HL-60/S4 treated with retinoic acid at 250 ng/mL for 4 days and 3 days (cell line): Measurements from ENCODE around the gene E2F2.

Experiments used
- in situ Hi-C: fragments of 300-500 bp; cut with MboI; formaldehyde crosslinking; loops from 2 replicates; pipeline ENCODE4 v1.7.0; 2022; ENCODE audit warnings: low sequenced_read_pairs

E2F2 gene

DNA sequence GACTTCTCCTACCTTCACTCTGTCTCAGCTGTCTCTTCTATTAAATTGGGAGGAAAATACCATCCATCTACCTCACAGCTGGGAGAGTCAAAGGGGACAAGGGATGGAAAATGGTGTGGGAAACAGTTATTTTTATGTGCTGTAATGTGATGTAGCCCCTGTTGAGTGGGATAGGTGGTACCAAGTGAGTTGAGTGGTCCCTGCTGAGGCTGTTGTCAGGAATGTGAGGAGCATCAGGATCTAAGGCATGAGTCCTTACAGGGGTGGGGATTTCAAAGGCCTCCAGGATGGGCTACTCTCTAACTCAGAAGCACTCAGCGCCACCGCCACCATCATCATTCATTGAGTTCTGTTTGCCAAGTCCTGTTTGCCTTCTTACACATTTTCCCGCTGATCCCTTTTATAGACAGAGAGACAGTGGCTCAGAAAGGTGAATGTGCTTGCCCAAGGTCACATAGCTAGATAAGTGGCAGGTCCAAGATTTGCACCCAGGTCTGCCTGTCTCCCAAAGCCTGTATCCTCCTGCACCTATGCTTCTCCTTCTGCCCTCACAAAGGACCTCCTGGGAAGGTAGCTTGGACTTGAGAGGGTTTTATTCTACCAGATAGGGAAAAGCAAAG lies 32.8 kb upstream of the E2F2 start:
- in situ Hi-C loops: no loop called here

DNA sequence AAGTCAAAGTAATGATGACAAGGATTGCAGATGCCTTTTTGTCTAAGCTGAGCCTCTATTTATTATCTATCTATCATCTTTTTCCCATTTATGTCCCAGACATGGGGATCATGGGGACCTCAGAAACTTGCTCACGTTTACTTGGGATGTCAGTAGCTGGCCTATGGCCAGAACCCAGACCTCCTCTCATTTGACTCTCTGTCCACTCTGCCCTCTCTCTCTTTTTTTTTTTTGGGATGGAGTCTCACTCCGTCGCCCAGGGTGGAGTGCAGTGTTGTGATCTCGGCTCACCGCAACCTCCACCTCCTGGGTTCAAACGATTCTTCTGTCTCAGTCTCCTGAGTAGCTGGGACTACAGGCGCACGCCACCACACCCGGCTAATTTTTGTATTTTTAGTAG lies 32.0 kb upstream of the E2F2 start:
- in situ Hi-C loops: no loop called here

DNA sequence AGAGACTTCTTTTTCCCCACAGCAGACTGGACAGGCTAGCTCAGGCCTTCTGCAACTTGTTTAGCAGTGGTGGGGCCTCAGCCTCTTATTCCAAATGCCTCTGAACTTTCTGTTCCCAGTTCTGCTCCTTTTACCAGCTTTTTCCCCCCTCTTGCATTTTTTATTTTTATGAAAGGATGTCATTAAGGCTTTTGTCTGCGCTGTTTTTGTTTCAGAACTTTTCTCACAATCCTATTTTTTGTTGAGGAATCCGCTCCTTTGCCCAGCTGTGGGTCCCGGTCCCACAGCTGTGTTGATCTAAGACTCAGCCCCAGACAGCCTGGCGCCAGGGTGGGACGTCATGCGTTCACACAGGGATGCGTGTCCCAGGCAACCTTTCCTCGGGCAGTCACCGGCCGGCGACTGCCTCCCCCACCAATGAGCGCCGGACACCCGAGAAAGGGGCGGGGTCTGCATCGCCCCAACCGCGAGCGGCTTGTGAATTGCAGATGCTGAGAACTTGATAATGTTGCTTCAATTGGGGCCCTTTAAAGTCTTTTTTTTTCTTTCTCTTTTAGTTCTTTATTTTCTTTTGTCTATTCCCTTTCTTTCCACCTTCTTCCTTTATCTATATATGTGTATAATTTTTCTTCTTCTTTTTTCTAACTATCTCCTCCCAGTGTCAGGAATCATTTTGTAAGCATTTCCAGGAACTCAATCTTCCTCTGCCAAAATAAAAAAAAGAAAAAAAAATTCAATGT lies 31.3 kb upstream of the E2F2 start:
- in situ Hi-C loops: no loop called here

- in situ Hi-C loops: no loop called here
These were observed 30.7 kb upstream of the E2F2 start for GRCh38 chr1:23561813-23562100.

DNA sequence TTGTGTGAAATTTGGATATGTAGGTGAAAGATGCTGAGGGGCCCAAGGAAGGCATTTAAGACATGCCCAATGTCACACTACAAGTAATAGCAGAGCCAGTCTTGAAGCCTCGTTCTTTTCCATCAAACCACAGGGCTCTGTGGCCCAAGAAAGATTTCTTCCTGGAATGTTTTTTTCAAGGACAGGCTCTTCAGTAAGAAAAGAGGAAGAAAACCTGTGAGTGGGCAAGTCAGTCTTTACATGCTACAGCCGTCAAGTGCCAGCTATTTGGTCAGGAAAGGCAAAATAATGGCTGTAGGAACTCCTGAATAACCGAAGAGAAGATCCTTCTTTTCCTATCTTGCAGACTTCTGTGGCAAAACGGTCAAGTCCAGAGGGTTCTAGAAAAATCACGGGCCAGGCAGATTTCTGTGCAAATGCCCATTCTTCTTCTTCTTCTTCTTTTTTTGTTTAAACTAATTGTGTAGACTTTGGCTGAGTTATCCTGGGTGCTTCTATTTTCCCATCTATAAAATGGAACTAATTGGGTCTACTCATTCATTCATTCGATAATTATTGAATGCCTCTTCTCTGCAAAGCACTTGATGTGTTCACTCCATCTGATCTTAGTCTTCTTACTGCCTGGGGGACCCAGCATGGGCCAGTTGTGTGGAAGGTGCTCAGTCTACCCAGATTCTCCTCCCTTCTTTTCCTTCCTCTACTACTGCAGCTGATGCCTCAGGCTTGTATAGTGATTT lies 30.2 kb upstream of the E2F2 start:
- in situ Hi-C loops: no loop called here

GRCh38 chr1:23559985-23560741 lies 29.1 kb upstream of the E2F2 start:
- in situ Hi-C loops: no loop called here

DNA sequence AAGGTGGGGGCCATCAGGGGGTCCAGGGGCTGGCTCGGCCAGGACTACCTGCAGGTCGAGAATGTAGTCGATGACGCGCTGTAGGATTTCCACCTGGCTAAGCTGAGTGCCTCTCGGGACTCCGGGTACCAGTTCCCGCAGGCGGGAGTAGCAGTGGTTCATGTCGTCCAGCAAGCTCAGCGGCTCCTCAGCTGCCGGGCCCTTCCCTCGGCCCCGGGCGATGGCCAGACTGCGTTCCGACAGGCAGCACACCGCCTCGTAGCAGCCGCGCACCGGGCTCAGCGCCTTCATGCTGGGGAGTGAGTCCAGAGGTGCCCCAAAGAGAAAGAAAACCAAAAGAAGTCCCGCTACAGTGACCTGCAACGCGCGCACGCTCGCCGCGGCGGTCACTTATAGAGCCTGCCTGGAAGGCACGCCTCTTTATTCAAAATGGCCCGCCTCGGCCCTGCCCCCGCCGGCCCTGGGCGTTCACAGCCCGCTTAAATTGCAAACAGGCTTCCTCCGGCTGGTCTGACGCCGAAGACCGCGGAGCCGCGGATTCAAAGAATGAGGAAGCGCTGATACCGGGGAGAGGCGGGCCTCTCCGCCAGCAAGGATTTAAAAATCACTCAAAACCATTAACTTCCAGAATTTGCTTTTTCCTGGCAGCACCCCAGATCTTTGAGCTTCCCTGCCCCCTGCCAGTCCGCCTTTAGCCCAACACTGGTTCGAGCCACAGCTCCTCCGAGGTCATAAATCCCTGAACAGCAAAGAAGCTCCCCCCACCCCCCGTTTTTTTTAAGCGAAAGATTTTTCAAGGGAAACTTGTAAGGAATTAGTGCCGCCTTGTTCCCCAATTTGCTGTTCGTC lies 28.3 kb upstream of the E2F2 start, which contains the start of gene ID3:
ID3 (minus strand) TSS at position 366 of the 849 bp plus-strand sequence; CDS start at position 291, 75 bp downstream.
- in situ Hi-C loops: no loop called here

DNA sequence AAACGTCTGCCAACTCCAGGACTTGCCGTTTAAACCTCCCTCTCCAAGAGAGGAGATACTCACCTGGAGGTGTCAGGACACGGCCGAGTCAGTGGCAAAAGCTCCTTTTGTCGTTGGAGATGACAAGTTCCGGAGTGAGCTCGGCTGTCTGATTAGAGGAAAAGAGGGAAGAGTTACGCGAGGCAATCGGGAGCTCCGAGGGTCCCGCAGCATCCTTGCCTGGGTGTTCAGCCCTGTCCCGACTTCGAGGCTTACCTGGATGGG lies 27.8 kb upstream of the E2F2 start:
- in situ Hi-C loops: no loop called here

- in situ Hi-C loops: no loop called here
These were observed 27.3 kb upstream of the E2F2 start for GRCh38 chr1:23558140-23558871.

- in situ Hi-C loops: no loop called here
These were observed 26.6 kb upstream of the E2F2 start for GRCh38 chr1:23557471-23558124.

GRCh38 chr1:23556635-23557470 lies 25.8 kb upstream of the E2F2 start:
- in situ Hi-C loops: no loop called here

GRCh38 chr1:23555986-23556634 lies 25.1 kb upstream of the E2F2 start:
- in situ Hi-C loops: no loop called here

DNA sequence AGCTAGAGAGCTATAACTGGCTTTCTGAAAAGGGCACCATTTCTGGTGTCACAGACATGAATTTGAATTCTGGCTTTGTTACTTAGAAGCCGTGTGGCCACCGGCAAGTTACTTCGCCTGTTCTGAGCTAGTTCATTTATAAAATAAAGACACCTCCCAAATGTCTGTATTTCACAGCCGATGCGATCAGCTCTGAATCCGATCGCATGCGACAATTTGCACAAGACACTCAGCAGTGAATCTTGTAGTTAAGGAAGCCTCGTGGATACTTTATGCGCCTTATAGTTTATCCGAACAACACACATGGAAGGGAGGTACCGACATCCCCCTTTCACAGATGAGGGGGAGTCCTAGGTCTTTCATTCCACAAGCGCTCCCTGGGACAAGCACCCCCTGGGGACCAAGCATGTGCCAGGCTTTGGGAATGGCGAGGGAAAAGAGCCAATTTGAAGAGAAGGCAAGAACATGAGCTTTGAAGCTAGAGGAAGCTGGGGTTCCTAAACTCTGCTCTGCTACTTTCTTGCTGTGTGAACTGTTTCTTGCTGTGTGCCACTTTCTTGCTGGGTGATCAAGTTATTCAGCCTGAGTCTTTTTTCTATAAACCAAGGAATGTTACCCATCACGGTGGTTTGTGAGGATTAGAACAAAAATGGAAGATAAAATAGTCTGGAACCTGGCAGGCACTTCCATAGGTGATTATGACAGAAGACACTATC lies 24.4 kb upstream of the E2F2 start:
- in situ Hi-C loops: no loop called here

- in situ Hi-C loops: no loop called here
These were observed 23.6 kb upstream of the E2F2 start for GRCh38 chr1:23554481-23555269.

- in situ Hi-C loops: no loop called here
These were observed 23.1 kb upstream of the E2F2 start for GRCh38 chr1:23554127-23554480.

DNA sequence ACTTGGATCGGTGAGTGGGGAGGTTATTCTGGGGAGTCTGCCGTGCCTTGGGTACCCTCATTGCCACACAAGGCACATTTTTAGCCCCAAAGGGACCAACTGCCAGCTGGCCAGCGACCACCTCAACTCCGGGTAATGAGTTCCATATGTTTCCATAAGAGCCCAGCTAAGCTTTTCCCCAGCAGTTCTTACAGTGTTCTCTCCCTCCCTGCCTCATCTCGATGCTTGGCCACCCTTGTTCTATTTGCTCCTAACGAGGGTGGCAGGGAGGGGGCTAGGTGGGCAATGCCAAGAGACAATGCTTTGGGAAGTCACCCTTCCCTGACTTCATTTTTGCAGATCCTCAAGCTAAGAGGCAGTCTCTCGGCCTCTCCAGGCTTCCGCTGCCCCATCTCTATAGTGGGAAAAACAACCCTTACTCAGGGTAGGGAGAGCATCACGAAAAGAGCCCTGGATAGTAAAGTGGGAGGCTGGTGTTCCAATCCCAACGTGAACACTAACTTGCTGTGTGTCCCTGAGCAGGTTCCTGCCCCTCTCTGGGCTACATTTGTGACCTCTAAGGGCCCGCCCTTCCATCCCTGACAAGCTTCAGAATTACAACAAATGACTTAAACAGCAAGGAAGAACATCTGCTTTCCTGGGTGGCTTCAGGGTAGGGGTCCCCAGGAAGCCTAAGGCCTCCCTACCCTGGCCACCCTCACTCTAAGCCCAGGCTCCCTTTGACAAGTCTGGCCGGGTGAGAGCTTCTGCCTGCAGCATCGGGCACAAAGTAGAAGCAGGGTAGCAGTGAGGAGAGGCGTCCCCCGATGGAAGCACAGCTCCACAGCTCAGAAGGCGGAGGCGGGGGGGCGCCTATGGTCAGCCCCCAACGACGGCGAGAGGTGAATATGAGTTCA lies 22.4 kb upstream of the E2F2 start:
- in situ Hi-C loops: no loop called here
